GM12874 (cell line): Measurements from ENCODE around the gene LENG1.

Experiments
- TF ChIP-seq, protein P1 (sequence below): IDR thresholded peaks from 2 replicates; pipeline ENCODE4 v1.5.1; 2011; ENCODE audit warnings: low read depth, mild to moderate bottlenecking, control low read depth, low read length, moderate library complexity; ENCODE audit not compliant: insufficient read depth

LENG1 gene

GRCh38 chr19:54173951-54174834 is 14.7 kb upstream of the LENG1 start:
- TF ChIP-seq, protein P1, sequence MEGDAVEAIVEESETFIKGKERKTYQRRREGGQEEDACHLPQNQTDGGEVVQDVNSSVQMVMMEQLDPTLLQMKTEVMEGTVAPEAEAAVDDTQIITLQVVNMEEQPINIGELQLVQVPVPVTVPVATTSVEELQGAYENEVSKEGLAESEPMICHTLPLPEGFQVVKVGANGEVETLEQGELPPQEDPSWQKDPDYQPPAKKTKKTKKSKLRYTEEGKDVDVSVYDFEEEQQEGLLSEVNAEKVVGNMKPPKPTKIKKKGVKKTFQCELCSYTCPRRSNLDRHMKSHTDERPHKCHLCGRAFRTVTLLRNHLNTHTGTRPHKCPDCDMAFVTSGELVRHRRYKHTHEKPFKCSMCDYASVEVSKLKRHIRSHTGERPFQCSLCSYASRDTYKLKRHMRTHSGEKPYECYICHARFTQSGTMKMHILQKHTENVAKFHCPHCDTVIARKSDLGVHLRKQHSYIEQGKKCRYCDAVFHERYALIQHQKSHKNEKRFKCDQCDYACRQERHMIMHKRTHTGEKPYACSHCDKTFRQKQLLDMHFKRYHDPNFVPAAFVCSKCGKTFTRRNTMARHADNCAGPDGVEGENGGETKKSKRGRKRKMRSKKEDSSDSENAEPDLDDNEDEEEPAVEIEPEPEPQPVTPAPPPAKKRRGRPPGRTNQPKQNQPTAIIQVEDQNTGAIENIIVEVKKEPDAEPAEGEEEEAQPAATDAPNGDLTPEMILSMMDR: no peak

DNA sequence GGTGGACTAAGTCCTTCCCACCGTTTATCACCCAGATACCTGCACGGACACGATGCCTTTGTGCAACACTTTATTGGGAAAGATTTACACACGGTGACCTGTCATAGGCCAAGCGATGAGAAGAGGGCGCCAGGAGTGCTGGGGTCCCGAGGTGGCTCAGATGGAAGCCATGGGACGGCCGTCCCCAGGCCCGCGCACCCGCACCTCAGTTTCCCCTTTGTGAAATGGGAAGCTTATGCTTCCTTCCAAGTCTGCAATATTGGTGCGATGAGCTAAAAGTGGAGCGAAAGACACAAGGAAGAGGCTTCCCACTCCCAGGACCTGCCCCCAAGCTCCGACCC is 13.8 kb upstream of the LENG1 start:
- TF ChIP-seq, protein P1: no peak

DNA sequence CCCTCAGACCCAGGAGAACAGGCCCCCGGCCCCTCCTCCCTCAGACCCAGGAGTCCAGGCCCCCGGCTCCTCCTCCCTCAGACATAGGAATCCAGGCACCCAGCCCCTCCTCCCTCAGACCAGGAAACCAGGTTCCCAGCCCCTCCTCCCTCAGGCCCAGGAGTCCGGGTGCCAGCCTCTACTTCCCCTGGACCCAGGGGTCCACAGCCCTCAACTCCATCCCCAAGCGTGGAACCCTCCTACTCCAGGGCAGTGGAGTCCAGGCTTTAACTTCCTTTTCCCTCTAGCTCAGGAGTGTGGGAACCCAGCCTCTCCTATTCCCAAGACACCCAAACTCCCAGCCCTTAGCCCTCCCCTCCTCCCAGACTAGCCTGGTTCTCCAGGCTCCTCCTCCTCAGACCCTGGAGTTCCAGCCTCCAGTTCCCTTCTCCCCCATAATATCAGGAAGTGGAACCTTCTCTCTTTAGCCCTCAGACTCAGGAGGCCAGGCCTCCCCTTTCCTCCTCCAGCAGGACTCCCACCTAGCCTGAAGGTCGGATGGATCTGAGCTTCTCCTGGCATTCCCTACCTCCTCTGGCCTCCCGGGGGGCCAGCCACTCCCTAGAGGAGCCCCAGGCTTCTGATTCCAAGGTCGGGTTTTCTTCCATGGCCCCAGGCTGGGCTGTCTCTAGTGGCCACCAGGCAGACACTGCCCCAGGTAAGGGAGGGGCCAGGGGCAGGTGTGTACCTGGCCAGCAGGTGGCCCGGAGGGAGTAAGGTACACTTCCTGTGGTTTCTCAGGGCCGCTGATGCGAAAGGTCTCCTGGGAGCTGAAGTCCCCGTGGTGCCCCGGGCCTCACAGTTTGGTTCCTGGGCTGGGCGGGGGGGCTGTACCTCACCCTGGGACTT is 13.2 kb upstream of the LENG1 start, which contains the start of gene TMC4:
Gene TMC4 (minus strand): TSS at position 690 of the 888 bp plus-strand sequence. CDS start 43 bp downstream, at position 647.
- TF ChIP-seq, protein P1: peak; percentile 26; the same call in 1 of the 2 replicates

DNA sequence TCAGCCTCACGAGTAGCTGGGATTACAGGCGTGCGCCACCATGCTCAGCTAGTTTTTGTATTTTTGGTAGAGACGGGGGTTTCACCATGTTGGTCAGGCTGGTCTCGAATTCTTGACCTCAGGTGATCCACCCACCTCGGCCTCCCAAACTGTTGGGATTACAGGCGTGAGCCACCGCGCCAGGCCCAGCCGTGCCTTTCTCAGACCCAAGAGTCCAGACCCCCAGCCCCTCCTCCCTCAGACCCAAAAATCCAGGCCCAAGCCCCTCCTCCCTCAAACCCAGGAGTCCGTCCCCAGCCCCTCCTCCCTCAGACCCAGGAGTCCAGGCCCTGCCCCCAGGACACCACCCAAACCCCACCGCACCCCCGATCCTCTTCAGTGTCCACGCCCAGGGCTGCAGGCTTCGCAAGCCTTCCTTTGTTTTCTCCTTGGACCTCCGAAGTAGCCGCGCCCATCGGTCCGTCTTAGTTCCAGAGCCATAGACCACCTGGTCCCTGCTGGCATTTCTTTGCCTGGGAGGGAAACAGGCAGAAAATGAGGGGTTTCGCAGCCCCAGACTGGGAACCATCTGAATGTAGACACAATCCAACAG is 9.7 kb upstream of the LENG1 start:
- TF ChIP-seq, protein P1: no peak

- TF ChIP-seq, protein P1: peak; percentile 97
Measured at GRCh38 chr19:54168174-54168917, 8.8 kb upstream of the LENG1 start.

GRCh38 chr19:54165222-54165621 is 5.7 kb upstream of the LENG1 start:
- TF ChIP-seq, protein P1: no peak
